GM23338 (cell line): ENCODE data around the gene STRN4. TPM values are rescaled to one million over a fixed set of nuclear protein-coding genes. Genes with fewer than 3 reads are reported as not detected.

Experiments used
- ATAC-seq: fragments of 200-7000 bp; cut with Tn5 transposase; 3 replicates; pipeline ENCODE4 v1.9.1; 2020
- DNase-seq: peaks from one replicate; pipeline ENCODE4 v3.0.0-alpha.2; 2015; ENCODE audit warnings: low spot score
- H2AFZ ChIP-seq: fragments of 200-600 bp; sonication (generic); 2 replicates; pipeline ENCODE4 v1.8.0; 2016; ENCODE audit warnings: antibody characterized with exemption, mild to moderate bottlenecking, moderate library complexity
- H3F3A ChIP-seq: fragments of 200-600 bp; sonication (generic); replicated peaks from 2 replicates; pipeline ENCODE4 v1.8.0; 2017; ENCODE audit warnings: antibody characterized with exemption, mixed run types, low read depth
- H3K27ac ChIP-seq: fragments of 200-600 bp; sonication (generic); 2 replicates; pipeline ENCODE4 v1.6.1; 2016; ENCODE audit warnings: low read depth
- H3K27me3 ChIP-seq: fragments of 200-600 bp; sonication (generic); 2 replicates; pipeline ENCODE4 v1.8.0; 2016; ENCODE audit warnings: mild to moderate bottlenecking, mixed run types, moderate library complexity; ENCODE audit not compliant: insufficient read depth
- H3K36me3 ChIP-seq: fragments of 200-600 bp; sonication (generic); 2 replicates; pipeline ENCODE4 v1.8.0; 2016; ENCODE audit warnings: mild to moderate bottlenecking; ENCODE audit not compliant: insufficient read depth
- H3K4me1 ChIP-seq: fragments of 200-600 bp; sonication (generic); 2 replicates; pipeline ENCODE4 v1.8.0; 2016; ENCODE audit warnings: mild to moderate bottlenecking, moderate library complexity; ENCODE audit not compliant: insufficient read depth
- H3K4me2 ChIP-seq: fragments of 200-600 bp; sonication (generic); 2 replicates; pipeline ENCODE4 v1.7.1; 2017; ENCODE audit warnings: mixed run types
- H3K4me3 ChIP-seq: fragments of 200-600 bp; sonication (generic); 2 replicates; pipeline ENCODE4 v1.6.1; 2016; ENCODE audit warnings: mixed run types
- H3K79me2 ChIP-seq: fragments of 200-600 bp; sonication (generic); replicated peaks from 2 replicates; pipeline ENCODE4 v1.8.0; 2017; ENCODE audit warnings: mild to moderate bottlenecking; ENCODE audit not compliant: insufficient read depth
- H3K9me2 ChIP-seq: fragments of 200-600 bp; sonication (generic); 2 replicates; pipeline ENCODE4 v1.8.0; 2017; ENCODE audit not compliant: insufficient read depth
- H4K20me1 ChIP-seq: fragments of 200-600 bp; sonication (generic); replicated peaks from 2 replicates; pipeline ENCODE4 v1.8.0; 2017; ENCODE audit warnings: mild to moderate bottlenecking; ENCODE audit not compliant: insufficient read depth
- H3K27ac Mint-ChIP-seq: 2 replicates; pipeline ENCODE4 v1.8.0; 2020; ENCODE audit warnings: inconsistent platforms, mild to moderate bottlenecking, moderate library complexity, mixed read lengths
- H3K27me3 Mint-ChIP-seq: 3 replicates; pipeline ENCODE4 v1.8.0; 2022; ENCODE audit warnings: low read depth, mild to moderate bottlenecking, moderate library complexity, mixed read lengths, inconsistent platforms; ENCODE audit not compliant: insufficient read depth, poor library complexity
- H3K36me3 Mint-ChIP-seq: 3 replicates; pipeline ENCODE4 v1.8.0; 2021; ENCODE audit warnings: low read depth, mild to moderate bottlenecking, inconsistent platforms, moderate library complexity, mixed read lengths
- H3K4me1 Mint-ChIP-seq: 3 replicates; pipeline ENCODE4 v1.8.0; 2020; ENCODE audit warnings: mild to moderate bottlenecking, inconsistent platforms, mixed read lengths
- H3K4me3 Mint-ChIP-seq: 3 replicates; pipeline ENCODE4 v1.8.0; 2021; ENCODE audit warnings: moderate library complexity, mild to moderate bottlenecking, inconsistent platforms, mixed read lengths
- H3K9me3 Mint-ChIP-seq: 3 replicates; pipeline ENCODE4 v1.8.0; 2020; ENCODE audit warnings: moderate library complexity, mild to moderate bottlenecking, inconsistent platforms, mixed read lengths
- CREB1 ChIP-seq: fragments of 250-450 bp; sonication (Bioruptor Pico); IDR thresholded peaks from 2 replicates; pipeline ENCODE4 v1.5.0; 2020; ENCODE audit warnings: low read depth, mild to moderate bottlenecking, moderate library complexity
- CTCF ChIP-seq, 2 experiments: fragments of 200-600 bp in 1 of 2; sonication (generic) in 1 of 2; conservative IDR thresholded peaks; 2 replicates each; pipeline versions ENCODE4 v1.5.1 to v1.6.1; 2016 to 2017; ENCODE audit warnings: antibody characterized with exemption in 2 of 2, low read depth in 2 of 2, mild to moderate bottlenecking in 2 of 2, moderate library complexity in 1 of 2
- ETS1 ChIP-seq: IDR thresholded peaks from 2 replicates; pipeline ENCODE4 v1.6.1; 2016; ENCODE audit warnings: antibody characterized with exemption
- EZH2 ChIP-seq: fragments of 200-600 bp; sonication (generic); IDR thresholded peaks from one replicate; pipeline ENCODE4 v1.8.0; 2017; ENCODE audit warnings: antibody characterized with exemption, mild to moderate bottlenecking, low read depth; ENCODE audit not compliant: unreplicated experiment
- JUNB ChIP-seq: IDR thresholded peaks from one replicate; pipeline ENCODE4 v1.6.1; 2016; ENCODE audit warnings: antibody characterized with exemption; ENCODE audit not compliant: unreplicated experiment
- NANOG ChIP-seq: IDR thresholded peaks from 2 replicates; pipeline ENCODE4 v1.6.1; 2016; ENCODE audit warnings: antibody characterized with exemption, borderline replicate concordance
- POLR2AphosphoS5 ChIP-seq: IDR thresholded peaks from 2 replicates; pipeline ENCODE4 v1.6.1; 2016; ENCODE audit warnings: antibody characterized with exemption, low read depth
- STAT1 ChIP-seq: IDR thresholded peaks from one replicate; pipeline ENCODE4 v1.6.1; 2016; ENCODE audit warnings: antibody characterized with exemption; ENCODE audit not compliant: unreplicated experiment
- ZNF114 ChIP-seq: fragments of 250-450 bp; sonication (Bioruptor Pico); IDR thresholded peaks from 2 replicates; pipeline ENCODE4 v1.5.0; 2020; ENCODE audit warnings: mild to moderate bottlenecking, moderate library complexity
- ZNF462 ChIP-seq: fragments of 250-450 bp; sonication (Bioruptor Pico); IDR thresholded peaks from 2 replicates; pipeline ENCODE4 v1.5.0; 2020; ENCODE audit warnings: mild to moderate bottlenecking, moderate library complexity
- polyA plus RNA-seq: library from polyadenylated mRNA; unstranded; fragments of >200 nt; fragmentation: Nextera tagmentation; extraction: Ambion mirVana; gene quantifications from 2 replicates; pipeline ENCODE4 v1.2.1, GENCODE V29; 2016
- total RNA-seq: library from RNA; depleted of rRNA; stranded (reverse); fragments of >200 nt; shearing (Covaris generic); gene quantifications from 2 replicates; pipeline ENCODE4 v1.2.3, GENCODE V29; 2014

STRN4 gene
- total and polyA plus RNA-seq, 2 experiments from 2014 or later: 62.1 to 140 TPM

GRCh38 chr19:46786236-46787039, 40.2 kb upstream of the STRN4 start:
- H3K27me3 Mint-ChIP-seq: peaks cover 40% of the 10 kb centered on the region
- Histone ChIP-seq H3F3A (peaks cover 36% of the 10 kb centered on the region), H3K4me2 (peak overlapping the region; percentile 99), H3K79me2 (peaks cover 66% of the 10 kb centered on the region), H2AFZ (no peak overlapping the region), H3K27me3 (peaks cover 6% of the 10 kb centered on the region), H3K36me3 (peaks cover 33% of the 10 kb centered on the region), H3K9me2 (no peaks in the 10 kb centered on the region), H3K4me1 (peaks cover 28% of the 10 kb centered on the region), H4K20me1 (peaks cover 38% of the 10 kb centered on the region), H3K27ac (peak overlapping the region; percentile 94), H3K4me3 (peak overlapping the region; percentile 98)
- peaks cover 41% of the 10 kb centered on the region for H3K4me1 Mint-ChIP-seq
- peaks cover 5% of the 10 kb centered on the region; the same call in 1 of the 3 replicates for H3K9me3 Mint-ChIP-seq
- TF ChIP-seq CREB1 (CRISPR knock-in tag) (0 out of 2 replicates have a peak, but pooled peaks have one; percentile 11), ZNF462 (CRISPR knock-in tag) (no peak)
- peak; percentile 4 for ATAC-seq
- peaks cover 62% of the 10 kb centered on the region for H3K36me3 Mint-ChIP-seq
- DNase-seq: peak; percentile 64
- H3K27ac Mint-ChIP-seq: peak overlapping the region; percentile 100
- peak overlapping the region; percentile 97 for H3K4me3 Mint-ChIP-seq

- peak overlapping the region; percentile 97 for H3K4me3 Mint-ChIP-seq
- no peaks in the 10 kb centered on the region for H3K9me2 ChIP-seq
- H4K20me1 ChIP-seq: peaks cover 39% of the 10 kb centered on the region
- peaks cover 67% of the 10 kb centered on the region for H3K36me3 Mint-ChIP-seq
- peak overlapping the region; percentile 94 for H3K27ac ChIP-seq
- H3K4me1 ChIP-seq: peaks cover 28% of the 10 kb centered on the region
- DNase-seq (no peak), ATAC-seq (no peak)
- peak overlapping the region; percentile 99 for H3K4me2 ChIP-seq
- H3K79me2 ChIP-seq: peaks cover 70% of the 10 kb centered on the region
- H3K27me3 Mint-ChIP-seq: peaks cover 36% of the 10 kb centered on the region
- H3K4me1 Mint-ChIP-seq: peaks cover 41% of the 10 kb centered on the region
- peaks cover 5% of the 10 kb centered on the region; the same call in 1 of the 3 replicates for H3K9me3 Mint-ChIP-seq
- peaks cover 6% of the 10 kb centered on the region for H3K27me3 ChIP-seq
- H3K27ac Mint-ChIP-seq: peak overlapping the region; percentile 100
- H3K4me3 ChIP-seq: peak overlapping the region; percentile 98
- peaks cover 39% of the 10 kb centered on the region for H3K36me3 ChIP-seq
- peaks cover 36% of the 10 kb centered on the region for H3F3A ChIP-seq
- H2AFZ ChIP-seq: no peak overlapping the region
- no peak for TF ChIP-seq STAT1
- TF ChIP-seq CREB1 (CRISPR knock-in tag): no peak
- no peak for TF ChIP-seq CTCF (conservative IDR thresholded peaks at IDR 0.05; ENCODE audit: low read depth in 2 of 2)
- TF ChIP-seq JUNB: no peak
- TF ChIP-seq NANOG: no peak
- TF ChIP-seq ETS1: no peak
- no peak for TF ChIP-seq ZNF114
- no peak for TF ChIP-seq EZH2
- no peak for TF ChIP-seq POLR2AphosphoS5
Measured at GRCh38 chr19:46785980-46786235, 39.7 kb upstream of the STRN4 start.
